Ishikawa (cell line): ENCODE results near the gene TMEM151A.

Source experiments
- CREB1 ChIP-seq: IDR thresholded peaks from 2 replicates; pipeline ENCODE4 v1.6.1; 2012; ENCODE audit warnings: low read depth
- EP300 ChIP-seq: IDR thresholded peaks from 2 replicates; pipeline ENCODE4 v1.6.1; 2012; ENCODE audit warnings: borderline replicate concordance
- MAX ChIP-seq: IDR thresholded peaks from 2 replicates; pipeline ENCODE4 v1.6.1; 2012
- RAD21 ChIP-seq: IDR thresholded peaks from 2 replicates; pipeline ENCODE4 v1.6.1; 2012; ENCODE audit warnings: low read depth
- USF1 ChIP-seq: IDR thresholded peaks from 2 replicates; pipeline ENCODE4 v1.6.1; 2012
- YY1 ChIP-seq: IDR thresholded peaks from 2 replicates; pipeline ENCODE4 v1.6.1; 2012; ENCODE audit warnings: low read depth

- no peak for TF ChIP-seq CREB1
- TF ChIP-seq RAD21 = no peak
- no peak for TF ChIP-seq YY1
- TF ChIP-seq EP300 = no peak
- TF ChIP-seq USF1 = no peak
- TF ChIP-seq MAX = no peak
Measured at GRCh38 chr11:66261578-66261977, 30.1 kb upstream of the TMEM151A start.
